ENCODE measurements around the gene NMNAT2. TPM values are rescaled to one million over a fixed set of nuclear protein-coding genes. Genes with fewer than 3 reads are reported as not detected.

Gene NMNAT2
- total RNA-seq, 1 donor from 2014 or later: 0.62 TPM

- Histone ChIP-seq H3K4me3 (no peak overlapping the region), H3K27ac (no peak overlapping the region), H3K9me3 (no peaks in the 10 kb centered on the region), H3K27me3 (ENCODE audit: low read depth) (no peaks in the 10 kb centered on the region), H3K4me1 (no peaks in the 10 kb centered on the region), H3K36me3 (no peaks in the 10 kb centered on the region)
- intact Hi-C loops (cut with DNase I): no loop called here
- DNase-seq (no peak), ATAC-seq (no peak)
- TF ChIP-seq, protein P1, sequence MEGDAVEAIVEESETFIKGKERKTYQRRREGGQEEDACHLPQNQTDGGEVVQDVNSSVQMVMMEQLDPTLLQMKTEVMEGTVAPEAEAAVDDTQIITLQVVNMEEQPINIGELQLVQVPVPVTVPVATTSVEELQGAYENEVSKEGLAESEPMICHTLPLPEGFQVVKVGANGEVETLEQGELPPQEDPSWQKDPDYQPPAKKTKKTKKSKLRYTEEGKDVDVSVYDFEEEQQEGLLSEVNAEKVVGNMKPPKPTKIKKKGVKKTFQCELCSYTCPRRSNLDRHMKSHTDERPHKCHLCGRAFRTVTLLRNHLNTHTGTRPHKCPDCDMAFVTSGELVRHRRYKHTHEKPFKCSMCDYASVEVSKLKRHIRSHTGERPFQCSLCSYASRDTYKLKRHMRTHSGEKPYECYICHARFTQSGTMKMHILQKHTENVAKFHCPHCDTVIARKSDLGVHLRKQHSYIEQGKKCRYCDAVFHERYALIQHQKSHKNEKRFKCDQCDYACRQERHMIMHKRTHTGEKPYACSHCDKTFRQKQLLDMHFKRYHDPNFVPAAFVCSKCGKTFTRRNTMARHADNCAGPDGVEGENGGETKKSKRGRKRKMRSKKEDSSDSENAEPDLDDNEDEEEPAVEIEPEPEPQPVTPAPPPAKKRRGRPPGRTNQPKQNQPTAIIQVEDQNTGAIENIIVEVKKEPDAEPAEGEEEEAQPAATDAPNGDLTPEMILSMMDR (IDR thresholded peaks at IDR 0.05): no peak
These were observed 191.2 kb downstream of the NMNAT2 start for GRCh38 chr1:183226963-183227362.

DNA sequence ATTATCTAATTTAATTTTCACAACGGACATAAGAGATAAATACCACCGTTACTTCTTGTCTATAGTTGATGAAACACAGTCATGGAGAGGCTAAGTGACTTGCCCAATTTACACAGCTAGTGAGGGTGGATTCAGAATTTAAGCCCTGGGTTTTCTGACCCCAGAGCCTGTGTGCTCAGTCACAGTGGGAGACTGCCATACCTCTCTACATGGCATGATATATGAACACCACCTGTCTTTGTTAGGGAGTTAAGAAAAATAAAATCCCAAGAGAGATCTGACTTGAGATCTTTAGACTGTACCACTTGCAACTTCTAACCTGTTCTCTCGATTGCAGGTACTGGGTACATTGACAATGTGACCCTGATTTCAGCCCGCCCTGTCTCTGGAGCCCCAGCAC, 191.8 kb downstream of the NMNAT2 start:
- H3K27ac ChIP-seq: no peak overlapping the region
- H3K9me3 ChIP-seq: no peaks in the 10 kb centered on the region
- TF ChIP-seq, protein P1 (IDR thresholded peaks at IDR 0.05): no peak
- H3K4me3 ChIP-seq: no peak overlapping the region
- no peaks in the 10 kb centered on the region for H3K27me3 ChIP-seq (ENCODE audit: low read depth)
- no peak for DNase-seq
- no peaks in the 10 kb centered on the region for H3K4me1 ChIP-seq
- intact Hi-C loops (cut with DNase I): no loop called here
- H3K36me3 ChIP-seq: no peaks in the 10 kb centered on the region
- no peak for ATAC-seq

DNA sequence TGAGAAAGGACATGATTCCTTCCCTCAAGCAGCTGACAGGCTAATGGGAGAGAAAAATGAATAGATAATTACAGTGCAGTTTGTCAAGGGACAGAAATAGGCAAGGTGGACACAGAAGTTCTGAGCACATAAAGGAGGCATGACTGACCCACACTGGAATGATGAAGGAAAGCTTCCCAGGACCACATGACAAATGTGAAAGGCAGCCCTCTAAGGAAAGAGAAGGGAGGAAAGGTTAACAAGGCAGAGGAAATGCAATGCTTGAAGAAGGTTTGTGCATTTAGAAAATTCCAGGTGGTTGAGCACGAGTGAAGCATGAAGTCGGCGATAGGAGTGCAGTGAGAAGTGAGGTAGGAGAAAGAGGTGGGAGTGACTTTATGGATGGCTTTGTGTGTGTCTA, 194.7 kb downstream of the NMNAT2 start:
- DNase-seq: no peak
- H3K27ac ChIP-seq: no peak overlapping the region
- intact Hi-C loops (cut with DNase I): no loop called here

DNA sequence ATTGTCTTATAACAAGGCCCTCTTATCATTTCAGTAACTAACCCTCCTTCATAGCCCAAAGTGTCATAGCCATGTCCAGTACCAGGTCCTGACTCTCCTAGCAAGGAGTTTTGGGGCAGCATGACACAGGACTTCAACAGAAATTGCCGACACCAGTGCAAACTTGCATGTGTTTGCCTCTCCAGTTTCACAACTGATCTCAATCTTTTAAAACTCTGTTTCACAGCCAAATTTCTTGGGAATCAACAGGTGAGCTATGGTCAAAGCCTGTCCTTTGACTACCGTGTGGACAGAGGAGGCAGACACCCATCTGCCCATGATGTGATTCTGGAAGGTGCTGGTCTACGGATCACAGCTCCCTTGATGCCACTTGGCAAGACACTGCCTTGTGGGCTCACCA, 195.3 kb downstream of the NMNAT2 start:
- Histone ChIP-seq H3K4me3 (no peak overlapping the region), H3K9me3 (no peaks in the 10 kb centered on the region), H3K27me3 (ENCODE audit: low read depth) (no peaks in the 10 kb centered on the region), H3K4me1 (peaks cover 13% of the 10 kb centered on the region), H3K36me3 (no peaks in the 10 kb centered on the region), H3K27ac (no peak overlapping the region)
- intact Hi-C loops (cut with DNase I): no loop called here
- no peak for ATAC-seq
- no peak for DNase-seq
- TF ChIP-seq, protein P1 (IDR thresholded peaks at IDR 0.05): no peak

More for the DNA sequence above, 194.7 kb downstream of the NMNAT2 start:
- no peaks in the 10 kb centered on the region for H3K36me3 ChIP-seq
- H3K4me1 ChIP-seq: peaks cover 8% of the 10 kb centered on the region
- no peaks in the 10 kb centered on the region for H3K27me3 ChIP-seq (ENCODE audit: low read depth)
- TF ChIP-seq, protein P1 (IDR thresholded peaks at IDR 0.05): no peak
- no peak overlapping the region for H3K4me3 ChIP-seq
- H3K9me3 ChIP-seq: no peaks in the 10 kb centered on the region
- no peak for ATAC-seq

DNA sequence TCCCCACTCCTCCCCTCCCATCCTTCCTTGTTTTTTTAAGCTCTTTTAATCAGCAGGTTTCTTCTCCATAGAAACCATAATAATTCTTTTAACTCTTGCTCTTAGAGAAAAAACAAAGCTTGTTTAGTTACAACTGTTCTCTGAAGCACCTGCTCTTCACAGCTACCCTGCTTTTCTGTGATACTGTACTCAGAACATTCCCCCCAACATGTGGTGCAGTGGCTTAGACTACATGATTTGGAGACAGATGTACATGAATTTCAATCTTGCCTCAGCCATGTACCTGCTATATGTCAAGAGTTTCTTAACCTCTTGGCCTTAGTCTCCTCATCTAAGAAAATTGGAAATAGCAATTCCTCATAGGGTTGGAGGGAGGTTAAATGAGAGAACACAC, 198.6 kb downstream of the NMNAT2 start:
- no peaks in the 10 kb centered on the region for H3K9me3 ChIP-seq
- H3K4me1 ChIP-seq: peaks cover 15% of the 10 kb centered on the region
- H3K4me3 ChIP-seq: no peak overlapping the region
- H3K36me3 ChIP-seq: no peaks in the 10 kb centered on the region
- no peaks in the 10 kb centered on the region for H3K27me3 ChIP-seq (ENCODE audit: low read depth)
- ATAC-seq: no peak
- intact Hi-C loops (cut with DNase I): no loop called here
- H3K27ac ChIP-seq: no peak overlapping the region
- TF ChIP-seq, protein P1 (IDR thresholded peaks at IDR 0.05): no peak
- DNase-seq: no peak

Measured in lower lobe of right lung (tissue), 2 donors.